K562 (cell line): ENCODE measurements around the gene ACTN3. TPM values are rescaled to one million over a fixed set of nuclear protein-coding genes. Genes with fewer than 3 reads are reported as not detected.

Experiments used
- ATF3 ChIP-seq, 2 experiments: fragments of 450-650 bp in 1 of 2; sonication (generic) in 1 of 2; formaldehyde crosslinking in 1 of 2; IDR thresholded peaks in 1 of 2; conservative IDR thresholded peaks in 1 of 2; 2 replicates each; pipeline versions ENCODE4 v1.6.1 to v1.8.1; 2016 to 2023; ENCODE audit warnings: mild to moderate bottlenecking in 2 of 2, moderate library complexity in 2 of 2, inconsistent platforms in 1 of 2, missing genetic modification reagents in 1 of 2
- CC2D1A ChIP-seq: fragments of 450-650 bp; IDR thresholded peaks from 2 replicates; pipeline ENCODE4 v1.6.1; 2017; ENCODE audit warnings: mild to moderate bottlenecking
- FUS ChIP-seq: fragments of 200-400 bp; formaldehyde crosslinking; optimal IDR thresholded peaks from 2 replicates; pipeline ENCODE3; 2017; ENCODE audit warnings: low read depth, low read length
- GATA2 ChIP-seq: sonication (generic); formaldehyde crosslinking; IDR thresholded peaks from 2 replicates; pipeline ENCODE4 v1.4.0; 2020; ENCODE audit warnings: mild to moderate bottlenecking, missing genetic modification reagents
- KAT8 ChIP-seq: fragments of 450-650 bp; IDR thresholded peaks from 2 replicates; pipeline ENCODE4 v1.6.1; 2016; ENCODE audit warnings: low read depth, mild to moderate bottlenecking
- KDM5B ChIP-seq: fragments of 200-600 bp; sonication (generic); IDR thresholded peaks from 2 replicates; pipeline ENCODE4 v1.6.1; 2012; ENCODE audit warnings: low read depth, mild to moderate bottlenecking, moderate library complexity, low read length, control low read depth, inconsistent platforms; ENCODE audit not compliant: insufficient replicate concordance
- MLLT1 ChIP-seq, 2 experiments: fragments of 450-650 bp; IDR thresholded peaks; 2 replicates each; pipeline ENCODE4 v1.6.1; 2016
- MXI1 ChIP-seq: IDR thresholded peaks from 2 replicates; pipeline ENCODE4 v1.6.1; 2011; ENCODE audit warnings: low read depth, mild to moderate bottlenecking, improper control_type of control experiment, low read length
- NBN ChIP-seq: fragments of 450-650 bp; IDR thresholded peaks from 2 replicates; pipeline ENCODE4 v1.6.1; 2016; ENCODE audit warnings: low read depth, mild to moderate bottlenecking
- PURB ChIP-seq: sonication (generic); formaldehyde crosslinking; IDR thresholded peaks from 2 replicates; pipeline ENCODE4 v1.9.0; 2021; ENCODE audit warnings: low read depth, mild to moderate bottlenecking, missing genetic modification reagents
- RFX5 ChIP-seq: IDR thresholded peaks from 2 replicates; pipeline ENCODE4 v1.6.1; 2011; ENCODE audit warnings: low read depth, mild to moderate bottlenecking, improper control_type of control experiment, low read length
- SMARCA5 ChIP-seq: fragments of 450-650 bp; IDR thresholded peaks from 2 replicates; pipeline ENCODE4 v1.6.1; 2016
- SP2 ChIP-seq: IDR thresholded peaks from 2 replicates; pipeline ENCODE4 v1.6.1; 2011; ENCODE audit warnings: mild to moderate bottlenecking, low read depth, low read length, moderate library complexity; ENCODE audit not compliant: poor library complexity, severe bottlenecking; ENCODE audit errors: extremely low read depth
- ZBED1 ChIP-seq: IDR thresholded peaks from 2 replicates; pipeline ENCODE4 v1.6.1; 2014
- ZC3H4 ChIP-seq: sonication (generic); formaldehyde crosslinking; IDR thresholded peaks from 2 replicates; pipeline ENCODE4 v1.9.0; 2021; ENCODE audit warnings: missing genetic modification reagents, borderline replicate concordance
- ZKSCAN8 ChIP-seq: fragments of 200-800 bp; sonication (Bioruptor generic); IDR thresholded peaks from 2 replicates; pipeline ENCODE4 v1.6.1; 2016; ENCODE audit warnings: missing genetic modification characterization, missing compliant biosample characterization
- ZNF124 ChIP-seq: sonication (generic); formaldehyde crosslinking; IDR thresholded peaks from 2 replicates; pipeline ENCODE4 v1.8.1; 2022; ENCODE audit warnings: missing genetic modification reagents
- ZNF589 ChIP-seq: fragments of 200-800 bp; sonication (Bioruptor generic); IDR thresholded peaks from 2 replicates; pipeline ENCODE4 v1.6.1; 2016; ENCODE audit warnings: low read depth, missing genetic modification characterization, missing compliant biosample characterization
- polyA plus RNA-seq, 8 experiments: library from polyadenylated mRNA; depleted of rRNA in 4 of 8; stranded (reverse) in 5 of 8; unstranded in 3 of 8; fragments of >200 nt; fragmentation: Nextera tagmentation in 2 of 8; fragmentation: Illumina TruSeq in 1 of 8; extraction: Ambion mirVana in 2 of 8; extraction: Trizol in 1 of 8; gene quantifications; 2 replicates each; pipeline versions ENCODE4 v1.2.1 to v1.2.3, GENCODE V29; 2011 to 2014; ENCODE audit warnings: inconsistent platforms in 1 of 8, missing spikeins in 1 of 8
- total RNA-seq, 7 experiments: library from RNA; depleted of rRNA in 6 of 7; stranded (reverse); fragments of >200 nt in 6 of 7; fragmentation: Illumina TruSeq in 2 of 7; extraction: Trizol in 2 of 7; gene quantifications; 2 replicates each; pipeline versions ENCODE4 v1.2.1 to v1.2.3, GENCODE V29; 2011 to 2021; ENCODE audit warnings: low replicate concordance in 1 of 7
- TF ChIP-seq, protein P1 (sequence below): sonication (generic); formaldehyde crosslinking; IDR thresholded peaks from 2 replicates; pipeline ENCODE4 v1.8.0; 2023; ENCODE audit warnings: missing genetic modification reagents, mild to moderate bottlenecking, borderline replicate concordance
- TF ChIP-seq, protein P2 (sequence below): fragments of 450-650 bp; IDR thresholded peaks from one replicate; pipeline ENCODE4 v1.6.1; 2018; ENCODE audit warnings: mild to moderate bottlenecking, moderate library complexity; ENCODE audit not compliant: partially characterized antibody

The ACTN3 gene
- total and polyA plus RNA-seq, 9 of the 15 experiments (the other 6 are each of a cell fraction or from before 2014, with no cell fraction given), result not detected

- TF ChIP-seq, protein P1, sequence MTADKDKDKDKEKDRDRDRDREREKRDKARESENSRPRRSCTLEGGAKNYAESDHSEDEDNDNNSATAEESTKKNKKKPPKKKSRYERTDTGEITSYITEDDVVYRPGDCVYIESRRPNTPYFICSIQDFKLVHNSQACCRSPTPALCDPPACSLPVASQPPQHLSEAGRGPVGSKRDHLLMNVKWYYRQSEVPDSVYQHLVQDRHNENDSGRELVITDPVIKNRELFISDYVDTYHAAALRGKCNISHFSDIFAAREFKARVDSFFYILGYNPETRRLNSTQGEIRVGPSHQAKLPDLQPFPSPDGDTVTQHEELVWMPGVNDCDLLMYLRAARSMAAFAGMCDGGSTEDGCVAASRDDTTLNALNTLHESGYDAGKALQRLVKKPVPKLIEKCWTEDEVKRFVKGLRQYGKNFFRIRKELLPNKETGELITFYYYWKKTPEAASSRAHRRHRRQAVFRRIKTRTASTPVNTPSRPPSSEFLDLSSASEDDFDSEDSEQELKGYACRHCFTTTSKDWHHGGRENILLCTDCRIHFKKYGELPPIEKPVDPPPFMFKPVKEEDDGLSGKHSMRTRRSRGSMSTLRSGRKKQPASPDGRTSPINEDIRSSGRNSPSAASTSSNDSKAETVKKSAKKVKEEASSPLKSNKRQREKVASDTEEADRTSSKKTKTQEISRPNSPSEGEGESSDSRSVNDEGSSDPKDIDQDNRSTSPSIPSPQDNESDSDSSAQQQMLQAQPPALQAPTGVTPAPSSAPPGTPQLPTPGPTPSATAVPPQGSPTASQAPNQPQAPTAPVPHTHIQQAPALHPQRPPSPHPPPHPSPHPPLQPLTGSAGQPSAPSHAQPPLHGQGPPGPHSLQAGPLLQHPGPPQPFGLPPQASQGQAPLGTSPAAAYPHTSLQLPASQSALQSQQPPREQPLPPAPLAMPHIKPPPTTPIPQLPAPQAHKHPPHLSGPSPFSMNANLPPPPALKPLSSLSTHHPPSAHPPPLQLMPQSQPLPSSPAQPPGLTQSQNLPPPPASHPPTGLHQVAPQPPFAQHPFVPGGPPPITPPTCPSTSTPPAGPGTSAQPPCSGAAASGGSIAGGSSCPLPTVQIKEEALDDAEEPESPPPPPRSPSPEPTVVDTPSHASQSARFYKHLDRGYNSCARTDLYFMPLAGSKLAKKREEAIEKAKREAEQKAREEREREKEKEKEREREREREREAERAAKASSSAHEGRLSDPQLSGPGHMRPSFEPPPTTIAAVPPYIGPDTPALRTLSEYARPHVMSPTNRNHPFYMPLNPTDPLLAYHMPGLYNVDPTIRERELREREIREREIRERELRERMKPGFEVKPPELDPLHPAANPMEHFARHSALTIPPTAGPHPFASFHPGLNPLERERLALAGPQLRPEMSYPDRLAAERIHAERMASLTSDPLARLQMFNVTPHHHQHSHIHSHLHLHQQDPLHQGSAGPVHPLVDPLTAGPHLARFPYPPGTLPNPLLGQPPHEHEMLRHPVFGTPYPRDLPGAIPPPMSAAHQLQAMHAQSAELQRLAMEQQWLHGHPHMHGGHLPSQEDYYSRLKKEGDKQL (CRISPR knock-in tag), result no peak
- no peak for TF ChIP-seq MLLT1 (IDR thresholded peaks at IDR 0.05)
- peak; percentile 97 for TF ChIP-seq SMARCA5
- TF ChIP-seq ZNF589 (CRISPR knock-in tag), result no peak
- TF ChIP-seq CC2D1A, result peak; percentile 75; the same call in 1 of the 2 replicates
- TF ChIP-seq, protein P2, sequence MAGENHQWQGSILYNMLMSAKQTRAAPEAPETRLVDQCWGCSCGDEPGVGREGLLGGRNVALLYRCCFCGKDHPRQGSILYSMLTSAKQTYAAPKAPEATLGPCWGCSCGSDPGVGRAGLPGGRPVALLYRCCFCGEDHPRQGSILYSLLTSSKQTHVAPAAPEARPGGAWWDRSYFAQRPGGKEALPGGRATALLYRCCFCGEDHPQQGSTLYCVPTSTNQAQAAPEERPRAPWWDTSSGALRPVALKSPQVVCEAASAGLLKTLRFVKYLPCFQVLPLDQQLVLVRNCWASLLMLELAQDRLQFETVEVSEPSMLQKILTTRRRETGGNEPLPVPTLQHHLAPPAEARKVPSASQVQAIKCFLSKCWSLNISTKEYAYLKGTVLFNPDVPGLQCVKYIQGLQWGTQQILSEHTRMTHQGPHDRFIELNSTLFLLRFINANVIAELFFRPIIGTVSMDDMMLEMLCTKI, result no peak
- TF ChIP-seq ZBED1, result no peak
- TF ChIP-seq SP2, result no peak
- TF ChIP-seq KAT8, result no peak
- no peak for TF ChIP-seq GATA2 (CRISPR knock-in tag)
- TF ChIP-seq KDM5B, result no peak
- no peak for TF ChIP-seq ZKSCAN8 (CRISPR knock-in tag)
- no peak for TF ChIP-seq MXI1
- TF ChIP-seq PURB (CRISPR knock-in tag), result no peak
- TF ChIP-seq NBN, result 0 out of 2 replicates have a peak, but pooled peaks have one; percentile 40
- TF ChIP-seq ZC3H4 (CRISPR knock-in tag), result no peak
- no peak for TF ChIP-seq RFX5
- no peak for TF ChIP-seq FUS
- no peak for TF ChIP-seq ZNF124 (CRISPR knock-in tag)
- no peak for TF ChIP-seq ATF3 (IDR thresholded peaks at IDR 0.05)
- TF ChIP-seq ATF3 (CRISPR knock-in tag; conservative IDR thresholded peaks at IDR 0.05), result no peak
Measured at GRCh38 chr11:66546368-66546965, at the start of gene ACTN3 (continued).
